MCF 10A (cell line): ENCODE measurements around the gene CPNE4. TPM values are rescaled to one million over a fixed set of nuclear protein-coding genes. Genes with fewer than 3 reads are reported as not detected.

ENCODE experiments used
- BruUV-seq: library from RNA; stranded (reverse); fragments of 400-500 nt; replicated peaks from 2 replicates; lab custom pipeline; 2021; lab: Mats Ljungman, UMichigan
- CTCF ChIA-PET: fragments of 300-600 bp; sonication (Branson Sonifier 250); formaldehyde crosslinking; extraction: SDS; loops from one replicate; lab custom pipeline; 2021; ENCODE audit warnings: antibody characterized with exemption, inconsistent platforms; lab: Yijun Ruan, JAX
- POLR2A ChIA-PET: fragments of 300-600, 350-650 bp; sonication (Branson Sonifier 250); formaldehyde crosslinking; extraction: SDS; loops from one replicate; lab custom pipeline; 2020; ENCODE audit warnings: antibody characterized with exemption, inconsistent platforms; lab: Yijun Ruan, JAX
- DNase-seq: peaks from one replicate; pipeline ENCODE4 v3.0.0-alpha.2; 2018; ENCODE audit not compliant: unreplicated experiment
- H3K27ac Mint-ChIP-seq: one replicate; pipeline ENCODE4 v1.8.0; 2022; ENCODE audit warnings: mild to moderate bottlenecking, low read depth, mixed read lengths; ENCODE audit not compliant: unreplicated experiment
- H3K27me3 Mint-ChIP-seq: one replicate; pipeline ENCODE4 v1.8.0; 2022; ENCODE audit warnings: mixed read lengths; ENCODE audit not compliant: insufficient read depth, unreplicated experiment
- H3K36me3 Mint-ChIP-seq: one replicate; pipeline ENCODE4 v1.8.0; 2022; ENCODE audit warnings: mild to moderate bottlenecking, moderate library complexity, mixed read lengths; ENCODE audit not compliant: insufficient read depth, unreplicated experiment
- H3K4me1 Mint-ChIP-seq: one replicate; pipeline ENCODE4 v1.8.0; 2022; ENCODE audit warnings: mixed read lengths; ENCODE audit not compliant: insufficient read depth, unreplicated experiment
- H3K4me3 Mint-ChIP-seq: one replicate; pipeline ENCODE4 v1.8.0; 2022; ENCODE audit warnings: mild to moderate bottlenecking, moderate library complexity, mixed read lengths; ENCODE audit not compliant: unreplicated experiment
- H3K9me3 Mint-ChIP-seq: one replicate; pipeline ENCODE4 v1.8.0; 2022; ENCODE audit warnings: mixed read lengths; ENCODE audit not compliant: unreplicated experiment
- intact Hi-C: fragments of 100-400 bp; cut with micrococcal nuclease; formaldehyde crosslinking; loops from 2 replicates; pipeline ENCODE4 v1.14.1; 2022
- total RNA-seq: library from RNA; stranded (reverse); gene quantifications from 2 replicates; pipeline ENCODE4 v1.2.3, GENCODE V29; 2022
- TF ChIP-seq, protein P1 (sequence below): fragments of 200-600 bp; IDR thresholded peaks from one replicate; pipeline ENCODE4 v1.8.0; 2022; ENCODE audit warnings: antibody characterized with exemption, mild to moderate bottlenecking; ENCODE audit not compliant: unreplicated experiment

The CPNE4 gene
- total RNA-seq, 1 experiment from 2014 or later, result not detected

DNA sequence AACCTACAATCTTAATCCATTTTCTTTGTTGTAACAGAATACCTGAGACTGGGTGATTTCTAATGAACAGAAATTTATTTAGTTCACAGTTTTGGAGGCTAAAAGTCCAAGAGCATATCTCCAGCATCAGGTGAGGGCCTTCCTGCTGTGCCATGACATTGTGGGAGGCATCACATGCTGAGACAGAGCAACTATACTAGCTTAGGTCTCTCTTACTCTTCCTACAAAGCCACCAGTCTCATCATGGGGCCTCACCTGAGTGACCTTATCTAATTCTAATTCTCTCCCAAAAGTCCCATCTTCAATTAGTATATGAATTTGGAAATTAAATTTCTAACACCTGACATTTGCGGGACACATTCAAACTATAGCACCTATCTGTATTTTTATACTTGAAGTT, 285.0 kb downstream of the CPNE4 start:
- no peaks in the 10 kb centered on the region for H3K36me3 Mint-ChIP-seq
- H3K4me1 Mint-ChIP-seq, result no peaks in the 10 kb centered on the region
- H3K4me3 Mint-ChIP-seq, result no peak overlapping the region
- intact Hi-C loops, result no loop called here
- no peaks in the 10 kb centered on the region for H3K9me3 Mint-ChIP-seq
- TF ChIP-seq, protein P1, sequence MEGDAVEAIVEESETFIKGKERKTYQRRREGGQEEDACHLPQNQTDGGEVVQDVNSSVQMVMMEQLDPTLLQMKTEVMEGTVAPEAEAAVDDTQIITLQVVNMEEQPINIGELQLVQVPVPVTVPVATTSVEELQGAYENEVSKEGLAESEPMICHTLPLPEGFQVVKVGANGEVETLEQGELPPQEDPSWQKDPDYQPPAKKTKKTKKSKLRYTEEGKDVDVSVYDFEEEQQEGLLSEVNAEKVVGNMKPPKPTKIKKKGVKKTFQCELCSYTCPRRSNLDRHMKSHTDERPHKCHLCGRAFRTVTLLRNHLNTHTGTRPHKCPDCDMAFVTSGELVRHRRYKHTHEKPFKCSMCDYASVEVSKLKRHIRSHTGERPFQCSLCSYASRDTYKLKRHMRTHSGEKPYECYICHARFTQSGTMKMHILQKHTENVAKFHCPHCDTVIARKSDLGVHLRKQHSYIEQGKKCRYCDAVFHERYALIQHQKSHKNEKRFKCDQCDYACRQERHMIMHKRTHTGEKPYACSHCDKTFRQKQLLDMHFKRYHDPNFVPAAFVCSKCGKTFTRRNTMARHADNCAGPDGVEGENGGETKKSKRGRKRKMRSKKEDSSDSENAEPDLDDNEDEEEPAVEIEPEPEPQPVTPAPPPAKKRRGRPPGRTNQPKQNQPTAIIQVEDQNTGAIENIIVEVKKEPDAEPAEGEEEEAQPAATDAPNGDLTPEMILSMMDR, result no peak
- peaks cover 34% of the 10 kb centered on the region for H3K27me3 Mint-ChIP-seq
- ChIA-PET CTCF (no interaction called here), POLR2A (interaction anchor here (0.7 kb wide), 1 partner anchor 18 kb away, joined by 3 read pairs; no protein-coding TSS in a partner anchor)
- H3K27ac Mint-ChIP-seq, result no peak overlapping the region
- no TSS peak for BruUV-seq
- no peak for DNase-seq

DNA sequence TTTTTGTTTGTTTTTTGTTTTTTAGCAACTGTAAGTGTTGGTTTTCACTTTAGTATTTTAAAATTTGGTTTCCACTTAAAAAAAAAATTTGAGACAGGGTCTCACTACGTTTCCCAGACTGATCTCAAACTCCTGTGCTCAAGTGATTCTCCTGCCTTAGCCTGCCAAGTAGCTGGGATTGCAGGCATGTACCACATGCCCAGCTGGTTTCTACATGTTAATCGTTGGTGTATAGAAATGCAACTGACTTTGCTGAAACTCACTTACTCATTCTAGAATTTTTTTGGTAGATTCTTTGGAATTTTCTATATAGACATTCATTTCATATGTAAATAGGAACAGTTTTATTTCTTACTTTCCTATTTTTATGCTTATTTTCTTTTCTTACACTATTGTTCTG, 287.3 kb downstream of the CPNE4 start:
- Mint-ChIP-seq H3K27me3 (peaks cover 33% of the 10 kb centered on the region), H3K9me3 (no peaks in the 10 kb centered on the region), H3K4me3 (no peak overlapping the region), H3K27ac (no peak overlapping the region), H3K4me1 (no peaks in the 10 kb centered on the region), H3K36me3 (no peaks in the 10 kb centered on the region)
- ChIA-PET POLR2A (no interaction called here), CTCF (no interaction called here)
- TF ChIP-seq, protein P1, result no peak
- DNase-seq, result no peak
- no TSS peak for BruUV-seq
- intact Hi-C loops, result no loop called here

DNA sequence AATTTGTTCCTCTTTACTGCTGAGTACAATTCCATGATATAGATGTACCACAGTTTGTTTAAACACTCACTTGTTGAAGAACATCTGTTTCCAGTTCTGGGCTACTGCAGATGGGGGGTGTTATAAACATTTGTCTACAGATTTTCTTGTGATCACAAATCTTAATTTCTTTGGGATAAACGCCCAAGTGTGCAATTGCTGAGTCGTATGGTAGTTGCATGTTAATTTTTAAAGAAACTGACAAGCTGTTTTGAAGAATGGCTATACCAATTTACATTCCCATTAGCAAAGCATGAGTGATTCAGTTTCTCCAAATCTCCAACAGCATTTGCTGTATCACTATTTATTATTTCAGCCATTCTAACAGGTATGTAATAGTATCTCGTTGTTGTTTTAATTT, 290.0 kb downstream of the CPNE4 start:
- no peak overlapping the region for H3K4me3 Mint-ChIP-seq
- no peak for DNase-seq
- H3K27me3 Mint-ChIP-seq, result peaks cover 19% of the 10 kb centered on the region
- CTCF ChIA-PET, result no interaction called here
- POLR2A ChIA-PET, result interaction anchor here (1.5 kb wide), 1 partner anchor 12 kb away, joined by 5 read pairs; no protein-coding TSS in a partner anchor
- TF ChIP-seq, protein P1, result no peak
- H3K27ac Mint-ChIP-seq, result no peak overlapping the region
- H3K36me3 Mint-ChIP-seq, result no peaks in the 10 kb centered on the region
- H3K4me1 Mint-ChIP-seq, result no peaks in the 10 kb centered on the region
- H3K9me3 Mint-ChIP-seq, result no peaks in the 10 kb centered on the region
- no TSS peak for BruUV-seq
- intact Hi-C loops, result no loop called here

DNA sequence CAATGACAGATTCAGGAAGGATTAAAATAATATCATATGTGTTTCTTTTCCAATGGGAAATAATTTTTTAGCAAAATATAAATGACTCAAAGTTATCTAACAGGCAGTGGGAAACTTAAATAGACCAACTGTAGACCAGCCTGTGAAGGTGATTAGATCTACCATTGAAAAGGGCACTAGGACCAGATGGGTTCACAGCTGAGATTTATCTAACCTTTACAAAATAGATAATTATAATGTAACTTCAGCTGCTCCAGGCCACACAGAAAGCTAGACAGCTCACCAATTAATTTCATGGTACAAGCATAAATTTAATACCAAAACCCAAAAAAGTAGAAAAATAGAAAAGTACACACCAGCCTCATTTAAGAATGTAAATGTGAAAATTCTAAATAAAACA, 291.7 kb downstream of the CPNE4 start:
- no peaks in the 10 kb centered on the region for H3K9me3 Mint-ChIP-seq
- ChIA-PET CTCF (no interaction called here), POLR2A (no interaction called here)
- DNase-seq, result no peak
- no peaks in the 10 kb centered on the region for H3K36me3 Mint-ChIP-seq
- no peak overlapping the region for H3K27ac Mint-ChIP-seq
- H3K27me3 Mint-ChIP-seq, result peaks cover 30% of the 10 kb centered on the region
- H3K4me3 Mint-ChIP-seq, result no peak overlapping the region
- TF ChIP-seq, protein P1, result no peak
- intact Hi-C loops, result no loop called here
- no TSS peak for BruUV-seq
- H3K4me1 Mint-ChIP-seq, result no peaks in the 10 kb centered on the region
